NCI-H510A treated with DMSO at 0.1 percent for 48 hours (cell line): ENCODE measurements around the gene MYZAP.
A peak's percentile ranks its signal among the peaks of the same experiment; 100 is the strongest.

Experiments used
- DNase-seq: peaks from one replicate; lab custom pipeline; 2025; lab: John Stamatoyannopoulos, UW

MYZAP gene

GRCh38 chr15:57626713-57627440 is 35.2 kb downstream of the MYZAP start:
- DNase-seq: no peak

- no peak for DNase-seq
These were observed 39.8 kb downstream of the MYZAP start for GRCh38 chr15:57631386-57632110.

- DNase-seq: no peak
These were observed 42.6 kb downstream of the MYZAP start for GRCh38 chr15:57634290-57634689.

- no peak for DNase-seq
These were observed 43.7 kb downstream of the MYZAP start for GRCh38 chr15:57635300-57635909.

GRCh38 chr15:57637846-57638245 is 46.1 kb downstream of the MYZAP start:
- DNase-seq: no peak

GRCh38 chr15:57639306-57639705 is 47.6 kb downstream of the MYZAP start:
- DNase-seq: no peak

GRCh38 chr15:57640930-57641682 is 49.4 kb downstream of the MYZAP start:
- DNase-seq: peak; percentile 35

GRCh38 chr15:57643826-57644225 is 52.1 kb downstream of the MYZAP start:
- no peak for DNase-seq

GRCh38 chr15:57646087-57646486 is 54.4 kb downstream of the MYZAP start:
- no peak for DNase-seq

- no peak for DNase-seq
These were observed 55.5 kb downstream of the MYZAP start for GRCh38 chr15:57647071-57647790.

- no peak for DNase-seq
These were observed 56.1 kb downstream of the MYZAP start for GRCh38 chr15:57647791-57648130.

- no peak for DNase-seq
These were observed 57.4 kb downstream of the MYZAP start for GRCh38 chr15:57649138-57649537.

GRCh38 chr15:57651445-57651844 is 59.7 kb downstream of the MYZAP start:
- DNase-seq: no peak

- no peak for DNase-seq
These were observed 60.8 kb downstream of the MYZAP start for GRCh38 chr15:57652481-57652880.

GRCh38 chr15:57654153-57654852 is 62.6 kb downstream of the MYZAP start:
- DNase-seq: peak; percentile 8

- no peak for DNase-seq
These were observed 63.3 kb downstream of the MYZAP start for GRCh38 chr15:57655053-57655452.

- DNase-seq: no peak
These were observed 64.1 kb downstream of the MYZAP start for GRCh38 chr15:57655809-57656208.

GRCh38 chr15:57656434-57656833 is 64.7 kb downstream of the MYZAP start:
- no peak for DNase-seq

GRCh38 chr15:57657619-57658018 is 65.9 kb downstream of the MYZAP start:
- DNase-seq: no peak

- peak; percentile 3 for DNase-seq
These were observed 70.5 kb downstream of the MYZAP start for GRCh38 chr15:57662091-57662744.

GRCh38 chr15:57662802-57663201 is 71.1 kb downstream of the MYZAP start:
- DNase-seq: no peak
